ENCODE measurements around the gene SPECC1L. TPM values are rescaled to one million over a fixed set of nuclear protein-coding genes. Genes with fewer than 3 reads are reported as not detected.

Gene SPECC1L
- total and polyA plus RNA-seq, 2 experiments from 2014 or later, result 21.1 to 34.0 TPM

- 79 to 81% methylated on average over 8 of the region's 8 CpGs for WGBS, 2 experiments (ENCODE audit: low coverage in 1 of 2, low lambda C conversion rate in 2 of 2, missing lambda C conversion rate in 2 of 2)
- no peak for TF ChIP-seq EZH2 (IDR thresholded peaks at IDR 0.05; ENCODE audit: insufficient read depth, poor library complexity, severe bottlenecking)
- no peak for TF ChIP-seq EZH2phosphoT487 (IDR thresholded peaks at IDR 0.05; ENCODE audit: insufficient read depth, low read depth)
- H3K4me3 ChIP-seq, result no peak overlapping the region
- H3K27ac ChIP-seq, result no peak overlapping the region
- H3K36me3 ChIP-seq (ENCODE audit: low read depth), result no peaks in the 10 kb centered on the region
- no peaks in the 10 kb centered on the region for H3K9me3 ChIP-seq (ENCODE audit: low read depth)
- H3F3A ChIP-seq (ENCODE audit: insufficient read depth), result peaks cover 7% of the 10 kb centered on the region; the same call in 1 of the 2 replicates
- no peak overlapping the region for H3K4me2 ChIP-seq (ENCODE audit: unreplicated experiment)
- H2AFZ ChIP-seq, result no peak overlapping the region
- no peaks in the 10 kb centered on the region for H4K20me1 ChIP-seq (ENCODE audit: insufficient read depth)
- no peak overlapping the region for H3K9ac ChIP-seq
- in situ Hi-C loops (cut with MboI), result no loop called here
- H3K27me3 ChIP-seq (replicated peaks; ENCODE audit: insufficient read depth), result no peaks in the 10 kb centered on the region
- no peaks in the 10 kb centered on the region for H3K79me2 ChIP-seq (ENCODE audit: insufficient read depth)
- peaks cover 11% of the 10 kb centered on the region; the same call in 1 of the 2 replicates for H3K4me1 ChIP-seq (ENCODE audit: insufficient read depth)
- H3K9me2 ChIP-seq (ENCODE audit: insufficient read depth), result no peaks in the 10 kb centered on the region
- no peak for DNase-seq
Observed at GRCh38 chr22:24441406-24442351, 171.0 kb downstream of the SPECC1L start.

DNA sequence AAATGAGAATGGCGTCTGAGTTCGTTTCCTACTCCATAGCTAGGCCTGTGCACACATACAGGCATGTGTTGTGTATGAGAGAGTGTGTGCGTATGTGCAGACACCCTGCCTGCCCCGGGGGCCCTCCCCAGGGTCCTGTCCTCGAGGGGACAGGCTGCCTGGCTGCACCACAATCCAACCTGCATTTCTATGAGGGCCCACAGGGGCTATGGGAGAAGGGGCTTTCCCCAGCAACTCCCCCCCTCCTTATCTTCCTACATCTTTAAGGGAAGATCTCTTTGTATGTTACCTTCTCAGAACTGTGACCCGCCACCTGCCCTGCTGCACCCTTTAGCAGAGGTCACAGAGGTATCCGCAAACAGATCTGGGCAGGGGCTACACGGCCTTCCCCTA is 171.7 kb downstream of the SPECC1L start:
- TF ChIP-seq EZH2phosphoT487 (IDR thresholded peaks at IDR 0.05; ENCODE audit: insufficient read depth, low read depth), result no peak
- no peak for TF ChIP-seq EZH2 (IDR thresholded peaks at IDR 0.05; ENCODE audit: insufficient read depth, poor library complexity, severe bottlenecking)
- Histone ChIP-seq H3K9ac (no peak overlapping the region), H2AFZ (no peak overlapping the region), H3K36me3 (ENCODE audit: low read depth) (no peaks in the 10 kb centered on the region), H3K9me2 (ENCODE audit: insufficient read depth) (no peaks in the 10 kb centered on the region), H3K4me1 (ENCODE audit: insufficient read depth) (peaks cover 11% of the 10 kb centered on the region; the same call in 1 of the 2 replicates), H3K4me3 (no peak overlapping the region), H3K9me3 (ENCODE audit: low read depth) (no peaks in the 10 kb centered on the region), H3K27me3 (replicated peaks; ENCODE audit: insufficient read depth) (no peaks in the 10 kb centered on the region), H3F3A (ENCODE audit: insufficient read depth) (peaks cover 6% of the 10 kb centered on the region; the same call in 1 of the 2 replicates), H4K20me1 (ENCODE audit: insufficient read depth) (no peaks in the 10 kb centered on the region), H3K4me2 (ENCODE audit: unreplicated experiment) (no peak overlapping the region), H3K27ac (no peak overlapping the region), H3K79me2 (ENCODE audit: insufficient read depth) (no peaks in the 10 kb centered on the region)
- DNase-seq, result no peak
- in situ Hi-C loops (cut with MboI), result no loop called here
- 73 to 75% methylated on average over 8 of the region's 8 CpGs for WGBS, 2 experiments (ENCODE audit: low coverage in 1 of 2, low lambda C conversion rate in 2 of 2, missing lambda C conversion rate in 2 of 2)

GRCh38 chr22:24443668-24444067 is 173.0 kb downstream of the SPECC1L start:
- in situ Hi-C loops (cut with MboI), result no loop called here
- Histone ChIP-seq H3K27ac (no peak overlapping the region), H4K20me1 (ENCODE audit: insufficient read depth) (no peaks in the 10 kb centered on the region), H3K79me2 (ENCODE audit: insufficient read depth) (no peaks in the 10 kb centered on the region), H3K4me2 (ENCODE audit: unreplicated experiment) (no peak overlapping the region), H3K4me3 (no peak overlapping the region), H3F3A (ENCODE audit: insufficient read depth) (no peaks in the 10 kb centered on the region), H3K9me3 (ENCODE audit: low read depth) (no peaks in the 10 kb centered on the region), H2AFZ (no peak overlapping the region), H3K4me1 (ENCODE audit: insufficient read depth) (peaks cover 3% of the 10 kb centered on the region; the same call in 1 of the 2 replicates), H3K27me3 (replicated peaks; ENCODE audit: insufficient read depth) (no peaks in the 10 kb centered on the region), H3K9me2 (ENCODE audit: insufficient read depth) (no peaks in the 10 kb centered on the region), H3K36me3 (ENCODE audit: low read depth) (no peaks in the 10 kb centered on the region), H3K9ac (no peak overlapping the region)
- TF ChIP-seq EZH2 (IDR thresholded peaks at IDR 0.05; ENCODE audit: insufficient read depth, poor library complexity, severe bottlenecking), result no peak
- TF ChIP-seq EZH2phosphoT487 (IDR thresholded peaks at IDR 0.05; ENCODE audit: insufficient read depth, low read depth), result no peak
- DNase-seq, result no peak

- Histone ChIP-seq H3K4me3 (no peak overlapping the region), H3K36me3 (ENCODE audit: low read depth) (no peaks in the 10 kb centered on the region), H3F3A (ENCODE audit: insufficient read depth) (no peaks in the 10 kb centered on the region), H3K4me2 (ENCODE audit: unreplicated experiment) (no peak overlapping the region), H4K20me1 (ENCODE audit: insufficient read depth) (no peaks in the 10 kb centered on the region), H3K27ac (no peak overlapping the region), H3K79me2 (ENCODE audit: insufficient read depth) (no peaks in the 10 kb centered on the region), H3K9ac (no peak overlapping the region), H3K9me2 (ENCODE audit: insufficient read depth) (no peaks in the 10 kb centered on the region), H2AFZ (no peak overlapping the region), H3K27me3 (replicated peaks; ENCODE audit: insufficient read depth) (no peaks in the 10 kb centered on the region), H3K9me3 (ENCODE audit: low read depth) (no peaks in the 10 kb centered on the region), H3K4me1 (ENCODE audit: insufficient read depth) (peaks cover 3% of the 10 kb centered on the region; the same call in 1 of the 2 replicates)
- in situ Hi-C loops (cut with MboI), result no loop called here
- no peak for DNase-seq
- 87 to 98% methylated on average over 3 of the region's 3 CpGs for WGBS, 2 experiments (ENCODE audit: low coverage in 1 of 2, low lambda C conversion rate in 2 of 2, missing lambda C conversion rate in 2 of 2)
- TF ChIP-seq EZH2 (IDR thresholded peaks at IDR 0.05; ENCODE audit: insufficient read depth, poor library complexity, severe bottlenecking) (no peak), EZH2phosphoT487 (IDR thresholded peaks at IDR 0.05; ENCODE audit: insufficient read depth, low read depth) (no peak)
Observed at GRCh38 chr22:24444251-24444650, 173.6 kb downstream of the SPECC1L start.

All from GM23248 (cell line).